ENCODE data around the gene IL5. TPM values are rescaled to one million over a fixed set of nuclear protein-coding genes. Genes with fewer than 3 reads are reported as not detected.

The IL5 gene
- total RNA-seq, 1 experiment from 2014 or later, result not detected

DNA sequence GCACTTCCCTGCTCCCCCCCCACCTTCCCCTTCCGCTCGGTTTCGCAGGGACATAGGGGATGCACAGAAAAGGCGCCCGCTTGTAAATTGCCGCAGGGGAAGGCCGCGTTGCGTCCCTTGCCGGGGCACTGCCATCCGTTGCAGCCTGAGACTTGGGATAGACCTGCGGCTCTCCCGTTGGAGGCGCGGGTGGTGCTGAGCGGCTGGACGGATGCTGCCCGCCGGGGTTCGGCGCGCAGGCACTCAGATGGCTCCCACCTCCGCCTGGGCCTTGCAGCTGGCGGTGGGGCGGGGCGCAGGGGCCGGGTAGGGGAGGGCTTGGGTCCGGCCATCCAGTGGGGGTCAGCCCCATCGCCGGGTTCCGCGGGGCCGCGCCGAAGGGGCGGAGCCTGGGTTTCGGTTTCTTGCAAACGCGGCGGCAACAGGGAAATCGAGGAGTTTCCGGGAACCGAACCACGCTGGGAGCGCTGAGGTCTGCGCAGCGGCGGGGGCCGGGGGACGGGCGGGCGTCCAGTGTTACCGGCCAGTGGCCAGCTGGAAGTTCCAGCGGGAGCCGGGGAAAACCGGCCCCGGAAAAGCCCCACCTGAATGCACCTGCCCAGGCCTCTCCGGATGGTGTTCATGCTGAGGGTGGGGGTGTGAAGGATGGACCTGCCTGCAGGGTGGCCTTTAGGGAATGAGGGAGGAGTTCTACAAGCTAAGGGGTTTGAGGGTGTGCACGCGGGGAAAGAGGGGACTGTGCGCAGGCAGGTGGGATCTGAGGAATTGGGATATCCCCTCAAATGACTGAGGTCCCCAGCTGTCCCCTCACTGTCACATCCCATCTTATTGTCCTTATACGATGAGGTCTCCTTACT lies 46.5 kb downstream of the IL5 start:
- peaks cover 37% of the 10 kb centered on the region for H3K4me1 Mint-ChIP-seq (ENCODE audit: insufficient read depth, unreplicated experiment)

DNA sequence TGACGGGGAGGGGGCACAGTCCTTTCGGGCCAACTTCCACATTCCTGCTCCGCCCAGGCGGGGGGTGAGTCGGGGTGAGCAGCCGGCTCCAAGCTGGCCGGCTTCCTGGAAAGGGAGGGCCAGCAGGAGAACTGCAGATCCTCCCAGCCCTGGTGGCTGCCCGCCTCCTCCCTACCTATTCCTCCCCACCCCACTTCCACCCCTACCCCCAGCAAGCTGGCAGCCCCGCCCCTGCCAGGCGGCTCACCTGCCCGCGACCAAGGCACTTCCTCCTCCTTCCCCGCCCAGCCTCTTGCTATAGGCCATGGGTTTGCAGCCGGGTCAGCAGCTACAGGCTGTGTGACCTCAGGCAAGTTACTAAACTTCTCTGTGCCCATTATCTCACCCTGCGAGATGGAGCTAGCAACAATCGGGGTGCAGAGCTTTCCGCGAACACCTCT lies 47.1 kb downstream of the IL5 start:
- Mint-ChIP-seq H3K27ac (ENCODE audit: low read depth, unreplicated experiment) (peak overlapping the region; percentile 83), H3K4me1 (ENCODE audit: insufficient read depth, unreplicated experiment) (peaks cover 44% of the 10 kb centered on the region), H3K9me3 (ENCODE audit: unreplicated experiment) (no peaks in the 10 kb centered on the region), H3K36me3 (ENCODE audit: insufficient read depth, unreplicated experiment) (no peaks in the 10 kb centered on the region), H3K27me3 (ENCODE audit: insufficient read depth, unreplicated experiment) (no peaks in the 10 kb centered on the region), H3K4me3 (ENCODE audit: unreplicated experiment) (peak overlapping the region; percentile 80)
- peak; percentile 98 for DNase-seq (ENCODE audit: unreplicated experiment)
- TF ChIP-seq, protein P1, sequence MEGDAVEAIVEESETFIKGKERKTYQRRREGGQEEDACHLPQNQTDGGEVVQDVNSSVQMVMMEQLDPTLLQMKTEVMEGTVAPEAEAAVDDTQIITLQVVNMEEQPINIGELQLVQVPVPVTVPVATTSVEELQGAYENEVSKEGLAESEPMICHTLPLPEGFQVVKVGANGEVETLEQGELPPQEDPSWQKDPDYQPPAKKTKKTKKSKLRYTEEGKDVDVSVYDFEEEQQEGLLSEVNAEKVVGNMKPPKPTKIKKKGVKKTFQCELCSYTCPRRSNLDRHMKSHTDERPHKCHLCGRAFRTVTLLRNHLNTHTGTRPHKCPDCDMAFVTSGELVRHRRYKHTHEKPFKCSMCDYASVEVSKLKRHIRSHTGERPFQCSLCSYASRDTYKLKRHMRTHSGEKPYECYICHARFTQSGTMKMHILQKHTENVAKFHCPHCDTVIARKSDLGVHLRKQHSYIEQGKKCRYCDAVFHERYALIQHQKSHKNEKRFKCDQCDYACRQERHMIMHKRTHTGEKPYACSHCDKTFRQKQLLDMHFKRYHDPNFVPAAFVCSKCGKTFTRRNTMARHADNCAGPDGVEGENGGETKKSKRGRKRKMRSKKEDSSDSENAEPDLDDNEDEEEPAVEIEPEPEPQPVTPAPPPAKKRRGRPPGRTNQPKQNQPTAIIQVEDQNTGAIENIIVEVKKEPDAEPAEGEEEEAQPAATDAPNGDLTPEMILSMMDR (IDR thresholded peaks at IDR 0.05; ENCODE audit: unreplicated experiment), result no peak
- ChIA-PET CTCF (interaction anchor here (0.6 to 21.5 kb wide), 17 partner anchors 8 to 686 kb away, joined by 3 to 359 read pairs (median 5); partner anchors contain the start of gene SLC22A5), POLR2A (interaction anchor here (0.8 to 6.5 kb wide), 27 partner anchors 9 to 371 kb away, joined by 3 to 84 read pairs (median 8); partner anchors contain the start of genes GDF9, P4HA2, RAD50 and SLC22A4)
- intact Hi-C loops (cut with micrococcal nuclease), result loop anchor here (1.0 to 10.0 kb wide), 3 partner anchors 37 to 201 kb away; partner anchors contain the start of gene SLC22A4
- BruUV-seq (replicated peaks), result no TSS peak

More for the DNA sequence above, 46.5 kb downstream of the IL5 start:
- DNase-seq (ENCODE audit: unreplicated experiment), result peak; percentile 91
- POLR2A ChIA-PET, result interaction anchor here (0.7 to 6.5 kb wide), 27 partner anchors 9 to 370 kb away, joined by 3 to 84 read pairs (median 9); partner anchors contain the start of genes GDF9, P4HA2, RAD50 and SLC22A4
- Mint-ChIP-seq H3K4me3 (ENCODE audit: unreplicated experiment) (peak overlapping the region; percentile 80), H3K36me3 (ENCODE audit: insufficient read depth, unreplicated experiment) (no peaks in the 10 kb centered on the region), H3K9me3 (ENCODE audit: unreplicated experiment) (no peaks in the 10 kb centered on the region), H3K27ac (ENCODE audit: low read depth, unreplicated experiment) (peak overlapping the region; percentile 83), H3K27me3 (ENCODE audit: insufficient read depth, unreplicated experiment) (no peaks in the 10 kb centered on the region)
- TF ChIP-seq, protein P1 (IDR thresholded peaks at IDR 0.05; ENCODE audit: unreplicated experiment), result no peak
- CTCF ChIA-PET, result interaction anchor here (0.5 to 21.5 kb wide), 21 partner anchors 8 to 686 kb away, joined by 3 to 359 read pairs (median 7); partner anchors contain the start of genes SLC22A4 and SLC22A5
- intact Hi-C loops (cut with micrococcal nuclease), result loop anchor here (1.0 to 10.0 kb wide), 4 partner anchors 38 to 317 kb away; partner anchors contain the start of gene SLC22A4
- BruUV-seq (replicated peaks), result TSS peak; percentile 55

DNA sequence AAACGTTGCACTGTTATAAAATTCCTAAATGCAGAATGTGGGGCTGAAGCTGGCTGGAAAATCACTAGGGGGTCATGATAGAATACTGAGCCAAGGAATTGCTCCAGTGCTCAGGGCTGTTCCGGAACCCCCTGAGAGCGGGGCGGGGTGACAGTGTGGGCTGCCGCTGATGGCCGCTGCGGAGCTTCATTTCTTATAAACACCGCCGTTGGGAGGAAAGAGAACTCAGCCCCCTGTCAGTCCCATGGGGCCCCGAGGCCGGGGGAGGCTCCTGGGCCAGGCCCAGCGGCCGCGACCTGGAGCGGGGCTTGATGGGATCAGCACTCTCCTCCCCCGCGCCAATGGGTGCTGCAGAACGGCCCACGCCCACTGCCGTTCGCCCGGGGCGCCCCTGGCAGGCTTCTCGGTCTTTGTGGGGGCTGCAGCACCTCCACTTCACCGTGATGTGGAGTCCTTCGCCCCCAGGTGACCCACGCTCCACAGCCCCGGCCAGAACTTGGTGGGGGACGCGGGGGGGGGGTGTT lies 47.6 kb downstream of the IL5 start:
- H3K27me3 Mint-ChIP-seq (ENCODE audit: insufficient read depth, unreplicated experiment), result no peaks in the 10 kb centered on the region
- peak overlapping the region; percentile 34 for H3K27ac Mint-ChIP-seq (ENCODE audit: low read depth, unreplicated experiment)
- H3K4me1 Mint-ChIP-seq (ENCODE audit: insufficient read depth, unreplicated experiment), result peaks cover 47% of the 10 kb centered on the region
- intact Hi-C loops (cut with micrococcal nuclease), result loop anchor here (1.0 to 10.0 kb wide), 3 partner anchors 37 to 201 kb away; partner anchors contain the start of gene SLC22A4
- peak; percentile 92 for DNase-seq (ENCODE audit: unreplicated experiment)
- ChIA-PET POLR2A (interaction anchor here (0.8 to 6.5 kb wide), 26 partner anchors 10 to 371 kb away, joined by 3 to 84 read pairs (median 8); partner anchors contain the start of genes GDF9, P4HA2, RAD50 and SLC22A4), CTCF (interaction anchor here (0.6 to 21.5 kb wide), 15 partner anchors 15 to 1798 kb away, joined by 3 to 359 read pairs (median 4); partner anchors contain the start of gene SLC22A5)
- peak overlapping the region; percentile 80 for H3K4me3 Mint-ChIP-seq (ENCODE audit: unreplicated experiment)
- TF ChIP-seq, protein P1 (IDR thresholded peaks at IDR 0.05; ENCODE audit: unreplicated experiment), result no peak
- H3K9me3 Mint-ChIP-seq (ENCODE audit: unreplicated experiment), result no peaks in the 10 kb centered on the region
- no TSS peak for BruUV-seq (replicated peaks)
- no peaks in the 10 kb centered on the region for H3K36me3 Mint-ChIP-seq (ENCODE audit: insufficient read depth, unreplicated experiment)

All from MCF 10A (cell line).